ENCODE data around the gene COPS7B.
"Not testable (repeated sequence)": the region's sequence is repeated elsewhere in the genome, so short reads cannot be mapped to it uniquely, and the experiment has no call there.

The COPS7B gene

GRCh38 chr2:231786177-231786916 is at the start of gene COPS7B:
TSS of gene COPS7B (plus strand) at chr2:231786445. CDS start at chr2:231788571, 2,126 bp downstream.
- ATAC-seq = peak; percentile 66 to 67

GRCh38 chr2:231737761-231738160 is 48.5 kb upstream of the COPS7B start:
- no peak for ATAC-seq

- no peak for ATAC-seq
Measured at GRCh38 chr2:231743376-231744116, 42.7 kb upstream of the COPS7B start.

GRCh38 chr2:231745303-231746038 is 40.8 kb upstream of the COPS7B start:
- ATAC-seq = no peak

- not testable (repeated sequence) for ATAC-seq
Measured at GRCh38 chr2:231748153-231748896, 37.9 kb upstream of the COPS7B start.

GRCh38 chr2:231749016-231749415 is 37.2 kb upstream of the COPS7B start:
- not testable (repeated sequence) for ATAC-seq

GRCh38 chr2:231751042-231751815 is 35.0 kb upstream of the COPS7B start:
- no peak for ATAC-seq

GRCh38 chr2:231752061-231752460 is 34.2 kb upstream of the COPS7B start:
- ATAC-seq = no peak

- ATAC-seq = no peak
Measured at GRCh38 chr2:231761735-231762134, 24.5 kb upstream of the COPS7B start.

GRCh38 chr2:231764124-231764523 is 22.1 kb upstream of the COPS7B start:
- ATAC-seq = no peak

GRCh38 chr2:231764760-231765159 is 21.5 kb upstream of the COPS7B start:
- ATAC-seq = no peak

GRCh38 chr2:231765496-231765929 is 20.7 kb upstream of the COPS7B start:
- ATAC-seq = peak in 1 of 2 donors; percentile 45

- no peak for ATAC-seq
Measured at GRCh38 chr2:231769170-231770136, 16.8 kb upstream of the COPS7B start.

- ATAC-seq = peak; percentile 2 to 6
Measured at GRCh38 chr2:231780123-231780908, 5.9 kb upstream of the COPS7B start.

GRCh38 chr2:231780909-231781797 is 5.1 kb upstream of the COPS7B start, which contains the start of gene PDE6D:
TSS of gene PDE6D (minus strand) at chr2:231781282. CDS start at chr2:231781114, 168 bp downstream.
- peak; percentile 94 to 95 for ATAC-seq

GRCh38 chr2:231781798-231782726 is 4.2 kb upstream of the COPS7B start:
- no peak for ATAC-seq

- ATAC-seq = no peak
Measured at GRCh38 chr2:231785413-231785812, 832 bp upstream of the COPS7B start.
